Ovary (tissue), 3 donors: Measurements from ENCODE around the gene CSTPP1.

Source experiments
- CTCF ChIP-seq, 3 donors: fragments of 450-650 bp in 2 of 3; fragments of 200-600 bp in 1 of 3; IDR thresholded peaks; one replicate each; pipeline versions ENCODE4 v1.5.1 to v1.8.0; 2016 to 2022; ENCODE audit warnings: antibody characterized with exemption in 3 of 3, mild to moderate bottlenecking in 1 of 3
- EP300 ChIP-seq: sonication (generic); formaldehyde crosslinking; IDR thresholded peaks from one replicate; pipeline ENCODE4 v1.6.1; 2017; ENCODE audit warnings: antibody characterized with exemption
- POLR2A ChIP-seq: fragments of 450-650 bp; IDR thresholded peaks from one replicate; pipeline ENCODE4 v1.6.1; 2017; ENCODE audit warnings: antibody characterized with exemption, mild to moderate bottlenecking, moderate library complexity
- donor health status: DM: no; HTN: no; CAD: no.

GRCh38 chr11:47182380-47182779 lies 245.8 kb downstream of the CSTPP1 start:
- TF ChIP-seq CTCF (IDR thresholded peaks at IDR 0.05) (no peak), POLR2A (no peak), EP300 (no peak)
